Common myeloid progenitor, CD34-positive (primary cell): Measurements from ENCODE around the gene BBS7. TPM values are rescaled to one million over a fixed set of nuclear protein-coding genes. Genes with fewer than 3 reads are reported as not detected.

Experiments used
- CTCF ChIA-PET: fragments of 350-600 bp; sonication (Branson Sonifier 250); formaldehyde crosslinking; loops from one replicate; lab custom pipeline; 2021; ENCODE audit warnings: antibody characterized with exemption; lab: Charles Lee
- POLR2A ChIA-PET: fragments of 350-600 bp; sonication (Branson Sonifier 250); formaldehyde crosslinking; loops from one replicate; lab custom pipeline; 2021; ENCODE audit warnings: antibody characterized with exemption; lab: Charles Lee
- DNase-seq, 3 donors: peaks; one replicate each; pipeline versions ENCODE4 v3.0.0 to v3.0.0-alpha.2; 2013
- H3K27ac ChIP-seq, 2 experiments: 1 replicate in 1 of 2; 2 replicates in 1 of 2; pipeline ENCODE4 v1.7.0; 2013; ENCODE audit warnings: inconsistent platforms in 2 of 2, low read length in 2 of 2, mild to moderate bottlenecking in 2 of 2, low read depth in 1 of 2, moderate library complexity in 1 of 2; ENCODE audit not compliant: severe bottlenecking in 2 of 2, insufficient read depth in 1 of 2, poor library complexity in 1 of 2
- H3K27me3 ChIP-seq, 5 experiments: replicated peaks in 2 of 5; 1 replicate in 3 of 5; 2 replicates in 2 of 5; pipeline versions ENCODE4 v1.6.1 to v1.7.0; 2013; ENCODE audit warnings: low read length in 4 of 5, mild to moderate bottlenecking in 2 of 5, moderate library complexity in 2 of 5, inconsistent platforms in 1 of 5; ENCODE audit not compliant: insufficient read depth in 5 of 5, control insufficient read depth in 4 of 5
- H3K36me3 ChIP-seq, 4 experiments: 1 replicate in 2 of 4; 2 replicates in 2 of 4; pipeline versions ENCODE4 v1.6.1 to v1.7.0; 2013; ENCODE audit warnings: low read length in 3 of 4, control low read depth in 1 of 4, mild to moderate bottlenecking in 1 of 4; ENCODE audit not compliant: control insufficient read depth in 4 of 4, insufficient read depth in 4 of 4
- H3K4me1 ChIP-seq, 4 experiments: 1 replicate in 3 of 4; 2 replicates in 1 of 4; pipeline versions ENCODE4 v1.6.1 to v1.7.1; 2013; ENCODE audit warnings: low read length in 3 of 4, mild to moderate bottlenecking in 3 of 4, control low read depth in 1 of 4, inconsistent platforms in 1 of 4, moderate library complexity in 1 of 4; ENCODE audit not compliant: control insufficient read depth in 4 of 4, insufficient read depth in 4 of 4; ENCODE audit errors: control extremely low read depth in 1 of 4
- H3K4me3 ChIP-seq, 7 experiments: 1 replicate in 4 of 7; 2 replicates in 3 of 7; pipeline versions ENCODE4 v1.5.1 to v1.7.0; 2013; ENCODE audit warnings: mild to moderate bottlenecking in 7 of 7, low read length in 6 of 7, moderate library complexity in 6 of 7, inconsistent platforms in 2 of 7, low read depth in 2 of 7, control low read depth in 1 of 7; ENCODE audit not compliant: insufficient read depth in 4 of 7, control insufficient read depth in 1 of 7; ENCODE audit errors: extremely low read depth in 1 of 7
- H3K9me3 ChIP-seq, 5 experiments: 1 replicate in 4 of 5; 2 replicates in 1 of 5; pipeline versions ENCODE4 v1.6.1 to v1.7.1; 2013; ENCODE audit warnings: low read length in 4 of 5, mild to moderate bottlenecking in 2 of 5, inconsistent platforms in 1 of 5, low read depth in 1 of 5, moderate library complexity in 1 of 5; ENCODE audit not compliant: control insufficient read depth in 4 of 5, insufficient read depth in 2 of 5; ENCODE audit errors: control extremely low read depth in 1 of 5
- WGBS: methylation state at CpG from one replicate; pipeline ENCODE4 v1.1.5; 2013; ENCODE audit not compliant: insufficient coverage; 5-methylcytosine and 5-hydroxymethylcytosine counted together
- polyA plus RNA-seq: library from polyadenylated mRNA; unstranded; fragments of 120-200 nt; gene quantifications from one replicate; pipeline ENCODE4 v1.2.1, GENCODE V29; 2013

Gene BBS7, protein sequence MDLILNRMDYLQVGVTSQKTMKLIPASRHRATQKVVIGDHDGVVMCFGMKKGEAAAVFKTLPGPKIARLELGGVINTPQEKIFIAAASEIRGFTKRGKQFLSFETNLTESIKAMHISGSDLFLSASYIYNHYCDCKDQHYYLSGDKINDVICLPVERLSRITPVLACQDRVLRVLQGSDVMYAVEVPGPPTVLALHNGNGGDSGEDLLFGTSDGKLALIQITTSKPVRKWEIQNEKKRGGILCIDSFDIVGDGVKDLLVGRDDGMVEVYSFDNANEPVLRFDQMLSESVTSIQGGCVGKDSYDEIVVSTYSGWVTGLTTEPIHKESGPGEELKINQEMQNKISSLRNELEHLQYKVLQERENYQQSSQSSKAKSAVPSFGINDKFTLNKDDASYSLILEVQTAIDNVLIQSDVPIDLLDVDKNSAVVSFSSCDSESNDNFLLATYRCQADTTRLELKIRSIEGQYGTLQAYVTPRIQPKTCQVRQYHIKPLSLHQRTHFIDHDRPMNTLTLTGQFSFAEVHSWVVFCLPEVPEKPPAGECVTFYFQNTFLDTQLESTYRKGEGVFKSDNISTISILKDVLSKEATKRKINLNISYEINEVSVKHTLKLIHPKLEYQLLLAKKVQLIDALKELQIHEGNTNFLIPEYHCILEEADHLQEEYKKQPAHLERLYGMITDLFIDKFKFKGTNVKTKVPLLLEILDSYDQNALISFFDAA
- 14.2 TPM for polyA plus RNA-seq

GRCh38 chr4:121869841-121870822 lies at the start of gene BBS7:
Gene BBS7, minus strand, starts transcription at chr4:121870474. Its CDS starts 161 bp downstream, at chr4:121870313.
- Histone ChIP-seq H3K27ac (peak within 1 kb of the TSS; percentile 50 to 81), H3K27me3 (no peaks in the 10 kb centered on the region), H3K4me1 (peaks cover 2 to 26% (median 10%) of the 10 kb centered on the region in 4 experiments), H3K36me3 (peaks cover 0 to 6% (median 2%) of the 10 kb centered on the region in 4 experiments), H3K9me3 (no peaks in the 10 kb centered on the region), H3K4me3 (peak within 1 kb of the TSS; percentile 87 to 96 (median 94))
- ChIA-PET CTCF (interaction anchor here (0.9 to 1.4 kb wide), 6 partner anchors 9 to 66 kb away, joined by 3 to 4 read pairs (median 3); no protein-coding TSS in a partner anchor), POLR2A (interaction anchor here (1.7 kb wide), 1 partner anchor 46 kb away, joined by 6 read pairs; no protein-coding TSS in a partner anchor)
- under 1% methylated on average over 58 of the region's 58 CpGs for WGBS
- peak; percentile 95 to 98 (median 97) for DNase-seq

- Histone ChIP-seq H3K27ac (no peak overlapping the region), H3K36me3 (no peaks in the 10 kb centered on the region), H3K4me1 (no peaks in the 10 kb centered on the region), H3K4me3 (no peak overlapping the region), H3K9me3 (no peaks in the 10 kb centered on the region), H3K27me3 (peaks cover 0 to 8% (median 5%) of the 10 kb centered on the region in 5 experiments)
- POLR2A ChIA-PET = no interaction called here
- DNase-seq = no peak
- WGBS = 100% methylated on average over 1 of the region's 2 CpGs
- CTCF ChIA-PET = interaction anchor here (0.9 kb wide), 1 partner anchor 382 kb away, joined by 4 read pairs; no protein-coding TSS in a partner anchor
Measured at GRCh38 chr4:121913667-121914066, 43.4 kb upstream of the BBS7 start.

DNA sequence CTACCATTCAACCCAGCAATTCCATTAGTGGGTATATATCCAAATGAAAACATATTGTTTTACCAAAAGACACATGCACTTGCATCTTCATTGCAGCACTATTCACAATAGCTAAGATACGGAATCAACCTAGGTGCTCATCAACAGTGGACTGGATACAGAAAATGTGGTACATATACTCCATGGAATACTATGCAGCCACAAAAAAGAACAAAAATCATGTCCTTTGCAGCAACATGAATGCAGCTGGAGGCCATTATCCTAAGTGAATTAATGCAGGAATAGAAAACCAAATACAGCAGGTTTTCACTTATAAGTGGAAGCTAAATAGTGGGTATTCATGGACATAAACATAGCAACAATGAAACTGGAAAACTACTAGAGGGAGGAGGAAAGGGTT lies 38.1 kb upstream of the BBS7 start:
- 100% methylated on average over 1 of the region's 1 CpG for WGBS
- Histone ChIP-seq H3K27me3 (peaks cover 0 to 24% (median 13%) of the 10 kb centered on the region in 5 experiments), H3K36me3 (no peaks in the 10 kb centered on the region), H3K9me3 (no peaks in the 10 kb centered on the region), H3K4me1 (no peaks in the 10 kb centered on the region), H3K4me3 (no peak overlapping the region), H3K27ac (no peak overlapping the region)
- ChIA-PET CTCF (no interaction called here), POLR2A (no interaction called here)
- no peak for DNase-seq

DNA sequence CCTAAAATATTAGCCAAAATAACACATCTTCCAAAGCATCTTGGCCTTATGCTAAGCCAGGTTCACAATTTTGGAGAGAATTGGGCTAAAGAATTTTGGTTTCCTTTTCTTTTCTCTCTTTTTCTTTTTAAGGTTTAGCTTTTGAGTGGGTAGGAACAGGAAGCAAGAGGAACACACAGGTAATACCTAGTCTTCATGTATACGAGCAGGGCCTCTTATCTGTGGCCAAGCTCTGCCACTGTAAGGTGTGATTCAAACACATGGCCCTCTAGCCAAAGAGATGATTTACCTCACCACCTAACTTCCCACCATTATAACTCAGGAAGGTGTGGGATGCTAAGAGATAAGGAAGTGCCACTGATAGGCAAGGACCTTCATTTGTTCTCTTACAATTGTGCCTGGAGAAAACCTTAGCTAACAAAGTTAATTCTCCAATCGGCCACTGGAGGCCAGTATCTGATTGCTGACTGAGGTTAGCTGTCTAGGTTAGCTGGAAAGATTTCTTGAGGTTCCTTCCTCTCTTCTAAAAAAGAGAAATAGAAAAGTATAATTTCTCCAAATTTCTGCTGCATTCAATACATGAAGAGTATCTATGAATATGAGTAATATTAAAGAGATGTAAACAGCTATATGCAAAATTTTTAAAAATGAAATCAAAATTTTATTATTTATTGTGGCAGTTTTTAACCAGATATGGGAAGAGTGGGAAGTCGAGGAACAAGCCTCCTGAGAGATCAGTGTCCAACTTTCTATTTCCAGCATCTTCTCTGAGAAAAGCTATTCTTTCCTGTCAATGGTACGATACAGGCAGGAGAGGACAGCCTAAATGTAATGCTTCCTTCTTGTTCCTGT lies 30.1 kb upstream of the BBS7 start:
- POLR2A ChIA-PET = no interaction called here
- Histone ChIP-seq H3K4me3 (no peak overlapping the region), H3K27ac (no peak overlapping the region), H3K4me1 (peaks cover 0 to 5% (median 1%) of the 10 kb centered on the region in 4 experiments), H3K27me3 (peaks cover 0 to 22% (median 6%) of the 10 kb centered on the region in 5 experiments), H3K9me3 (no peaks in the 10 kb centered on the region), H3K36me3 (no peaks in the 10 kb centered on the region)
- DNase-seq = peak; percentile 58 to 81 (median 73)
- WGBS = 25% methylated on average over 2 of the region's 4 CpGs
- CTCF ChIA-PET = interaction anchor here (0.5 to 2.4 kb wide), 37 partner anchors 9 to 1032 kb away, joined by 3 to 20 read pairs (median 3); no protein-coding TSS in a partner anchor

GRCh38 chr4:121898150-121898549 lies 27.9 kb upstream of the BBS7 start:
- H3K9me3 ChIP-seq = no peaks in the 10 kb centered on the region
- DNase-seq = peak in 2 of 3 donors; percentile 17 to 30
- CTCF ChIA-PET = interaction anchor here (1.2 to 1.6 kb wide), 3 partner anchors 20 to 325 kb away, joined by 3 to 5 read pairs (median 3); no protein-coding TSS in a partner anchor
- H3K4me3 ChIP-seq = peak overlapping the region in 1 of 7 experiments; percentile 36
- whole genome bisulfite sequencing = 44% methylated on average over 6 of the region's 6 CpGs
- H3K4me1 ChIP-seq = peaks cover 0 to 5% (median 1%) of the 10 kb centered on the region in 4 experiments
- peaks cover 0 to 6% (median 4%) of the 10 kb centered on the region in 5 experiments for H3K27me3 ChIP-seq
- H3K27ac ChIP-seq = no peak overlapping the region
- no peaks in the 10 kb centered on the region for H3K36me3 ChIP-seq
- POLR2A ChIA-PET = no interaction called here
